Measurements from ENCODE around the gene DUSP1.
"Not testable (repeated sequence)": the region's sequence is repeated elsewhere in the genome, so short reads cannot be mapped to it uniquely, and the experiment has no call there.

DUSP1 gene, protein sequence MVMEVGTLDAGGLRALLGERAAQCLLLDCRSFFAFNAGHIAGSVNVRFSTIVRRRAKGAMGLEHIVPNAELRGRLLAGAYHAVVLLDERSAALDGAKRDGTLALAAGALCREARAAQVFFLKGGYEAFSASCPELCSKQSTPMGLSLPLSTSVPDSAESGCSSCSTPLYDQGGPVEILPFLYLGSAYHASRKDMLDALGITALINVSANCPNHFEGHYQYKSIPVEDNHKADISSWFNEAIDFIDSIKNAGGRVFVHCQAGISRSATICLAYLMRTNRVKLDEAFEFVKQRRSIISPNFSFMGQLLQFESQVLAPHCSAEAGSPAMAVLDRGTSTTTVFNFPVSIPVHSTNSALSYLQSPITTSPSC

DNA sequence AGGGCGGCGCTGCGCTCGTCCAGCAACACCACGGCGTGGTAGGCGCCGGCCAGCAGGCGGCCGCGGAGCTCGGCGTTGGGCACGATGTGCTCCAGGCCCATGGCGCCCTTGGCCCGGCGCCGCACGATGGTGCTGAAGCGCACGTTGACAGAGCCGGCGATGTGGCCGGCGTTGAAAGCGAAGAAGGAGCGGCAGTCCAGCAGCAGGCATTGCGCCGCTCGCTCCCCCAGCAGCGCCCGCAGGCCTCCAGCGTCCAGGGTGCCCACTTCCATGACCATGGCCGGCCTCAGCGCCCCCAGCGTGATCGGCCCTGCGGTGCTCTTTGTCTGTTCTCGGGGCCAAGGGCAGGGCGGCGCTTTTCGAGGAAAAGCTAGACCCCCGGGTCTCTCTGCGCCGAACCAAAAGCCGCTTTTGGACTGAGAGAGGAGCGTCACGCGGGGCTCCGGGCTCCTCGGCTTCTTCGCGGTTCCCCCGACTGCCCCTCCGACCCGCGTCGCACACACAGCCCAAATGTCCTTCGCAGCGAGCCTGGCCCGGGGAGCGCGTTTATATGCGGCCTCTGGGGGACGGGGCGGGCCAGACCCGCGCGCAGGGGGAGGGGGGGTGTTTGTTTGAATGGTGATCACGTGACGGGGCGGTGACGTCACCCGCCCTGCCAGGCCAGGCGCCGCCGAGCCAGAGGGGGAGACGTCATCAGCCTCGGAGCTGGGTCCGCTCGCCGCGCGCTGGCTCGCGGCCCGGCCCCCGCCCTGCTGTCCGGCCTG is at the start of gene DUSP1:
DUSP1 (minus strand) TSS at position 521 of the 764 bp plus-strand sequence; CDS start at position 278, 243 bp downstream.
- peak; percentile 99 for DNase-seq

DNA sequence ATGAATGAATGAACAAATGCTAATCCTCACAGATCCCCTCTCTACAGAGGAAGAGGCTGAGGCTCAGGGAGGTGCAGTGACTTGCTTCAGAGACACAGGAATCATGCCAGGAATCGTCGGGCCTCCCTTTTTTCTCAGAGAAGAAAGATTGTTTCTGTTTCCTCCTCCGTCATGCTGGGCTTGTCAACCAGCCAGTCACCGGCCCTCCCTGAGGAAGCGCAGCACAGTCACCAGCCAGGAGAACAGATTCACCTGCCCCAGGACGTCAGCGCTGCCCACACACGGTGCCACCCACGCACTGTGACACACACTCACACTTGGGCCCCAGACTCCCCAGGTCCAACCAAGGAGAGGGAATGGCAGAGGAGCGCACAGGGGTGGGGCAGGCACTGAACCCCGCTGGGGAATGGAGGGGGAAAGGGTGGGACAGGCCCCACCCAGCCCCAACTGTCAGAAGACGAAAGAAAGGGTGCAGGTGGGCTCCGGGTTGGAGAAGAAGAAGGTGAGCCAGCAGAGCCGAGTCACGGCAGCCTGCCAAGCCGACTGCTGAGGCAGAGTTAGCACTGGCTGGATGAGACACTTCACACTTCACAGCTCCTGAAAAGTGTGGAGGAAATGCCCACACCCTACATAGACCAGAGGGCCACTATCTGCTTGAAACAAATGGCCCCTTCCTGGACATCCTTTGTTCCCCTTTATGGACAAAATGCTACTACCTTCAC is 49.2 kb upstream of the DUSP1 start:
- no peak for DNase-seq

DNA sequence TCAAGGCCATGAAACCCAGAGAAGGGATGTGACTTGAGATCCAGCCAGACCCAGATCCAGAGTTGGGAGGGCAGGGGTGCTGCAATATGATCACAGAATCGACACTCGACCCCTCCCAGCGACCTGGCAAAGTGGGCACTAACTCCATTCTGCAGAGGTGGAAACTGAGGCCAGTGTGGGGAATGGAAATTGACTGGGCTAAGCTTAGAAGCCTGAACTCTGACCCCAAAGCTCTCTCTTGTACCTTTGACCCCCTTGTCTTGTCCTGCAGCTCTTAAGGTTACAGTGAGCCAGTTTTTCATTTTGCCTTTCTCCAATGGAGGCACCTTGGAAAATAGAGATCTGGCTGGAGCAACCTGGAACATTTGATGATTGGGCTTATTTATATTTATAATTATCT is 48.6 kb upstream of the DUSP1 start:
- no peak for DNase-seq

DNA sequence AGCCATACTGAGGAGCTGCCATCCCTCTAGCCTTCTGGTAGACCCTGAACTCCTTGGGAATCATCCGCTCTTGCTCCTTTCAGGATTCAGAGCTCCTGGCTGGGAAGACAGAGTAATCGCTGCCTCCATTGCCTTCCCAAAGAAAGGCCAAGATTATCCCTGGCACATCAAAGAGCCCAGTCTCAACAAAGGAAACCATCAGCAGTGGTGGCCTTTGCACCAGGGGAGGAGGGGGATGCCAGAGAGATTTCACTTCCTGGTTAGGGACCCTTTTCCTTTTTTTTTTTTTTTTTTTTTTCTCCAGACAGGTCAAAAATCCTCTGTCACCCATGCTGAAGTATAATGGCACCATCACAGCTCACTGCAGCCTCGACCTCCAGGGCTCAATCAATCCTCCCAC is 47.1 kb upstream of the DUSP1 start:
- no peak for DNase-seq

DNA sequence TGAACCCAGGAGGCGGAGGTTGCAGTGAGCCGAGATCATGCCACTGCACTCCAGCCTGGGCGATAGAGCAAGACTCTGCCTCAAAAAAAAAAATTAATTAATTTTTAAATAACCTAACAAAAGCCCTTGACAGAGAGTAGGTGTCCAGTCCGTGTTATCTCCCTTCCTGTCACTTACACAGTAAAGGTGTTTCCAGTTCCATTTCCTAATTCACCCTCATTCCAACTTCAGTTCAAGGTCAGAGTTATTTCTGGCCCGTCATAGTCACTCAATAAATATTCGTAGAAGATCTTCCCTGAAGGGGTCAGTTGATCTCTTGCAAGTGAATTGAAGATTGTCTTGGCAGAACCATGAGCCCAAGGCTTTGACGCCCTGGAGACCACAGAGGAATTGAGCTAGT is 46.7 kb upstream of the DUSP1 start:
- no peak for DNase-seq

DNA sequence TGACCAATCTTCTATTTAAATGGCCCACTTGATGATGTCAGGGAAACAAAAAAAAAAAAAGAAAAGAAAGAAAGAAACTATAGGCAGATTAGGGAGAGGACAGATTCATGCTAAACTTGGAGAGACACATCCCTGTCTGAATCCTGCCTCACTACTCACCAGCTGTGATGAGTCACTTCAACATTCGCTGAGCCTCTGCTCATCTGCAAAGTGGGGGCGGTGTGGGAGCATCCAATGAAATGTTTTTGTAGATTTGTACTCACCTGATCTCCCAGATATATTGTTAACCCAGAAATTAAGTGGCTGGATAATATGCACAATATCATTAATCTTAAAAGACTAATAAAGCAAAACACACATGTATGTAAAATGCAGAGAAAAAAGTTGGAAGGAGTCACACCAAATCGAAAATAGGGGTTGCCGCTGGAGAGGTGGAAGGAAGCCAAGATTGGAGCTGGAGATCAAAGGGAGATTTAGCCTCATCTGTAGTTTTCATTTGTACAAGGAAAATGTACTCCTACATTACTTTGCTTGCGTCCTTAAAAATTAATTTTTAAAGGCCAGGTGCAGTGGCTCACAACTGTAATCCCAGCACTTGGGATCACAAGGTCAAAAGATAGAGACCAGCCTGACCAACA is 46.0 kb upstream of the DUSP1 start:
- DNase-seq, result peak; percentile 34

DNA sequence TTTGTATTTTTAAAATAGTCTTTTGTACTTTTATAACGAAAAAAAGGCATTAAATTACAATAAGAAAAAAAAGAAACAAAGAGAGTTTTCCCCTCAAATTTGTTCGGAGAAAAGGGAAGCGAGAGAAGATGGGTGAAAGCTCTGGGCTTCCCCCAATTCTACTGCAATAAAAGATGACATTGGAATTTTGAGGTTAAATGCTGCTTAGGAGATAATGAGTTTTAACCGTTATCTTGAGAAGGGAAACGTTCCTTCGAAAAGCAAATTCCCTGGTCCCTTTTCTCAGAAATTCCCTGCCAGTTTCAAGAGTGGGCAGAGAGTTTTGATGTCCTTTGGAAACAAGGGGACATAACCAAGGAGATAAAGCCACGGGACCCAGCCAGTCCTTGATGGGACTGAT is 44.6 kb upstream of the DUSP1 start:
- DNase-seq, result no peak

DNA sequence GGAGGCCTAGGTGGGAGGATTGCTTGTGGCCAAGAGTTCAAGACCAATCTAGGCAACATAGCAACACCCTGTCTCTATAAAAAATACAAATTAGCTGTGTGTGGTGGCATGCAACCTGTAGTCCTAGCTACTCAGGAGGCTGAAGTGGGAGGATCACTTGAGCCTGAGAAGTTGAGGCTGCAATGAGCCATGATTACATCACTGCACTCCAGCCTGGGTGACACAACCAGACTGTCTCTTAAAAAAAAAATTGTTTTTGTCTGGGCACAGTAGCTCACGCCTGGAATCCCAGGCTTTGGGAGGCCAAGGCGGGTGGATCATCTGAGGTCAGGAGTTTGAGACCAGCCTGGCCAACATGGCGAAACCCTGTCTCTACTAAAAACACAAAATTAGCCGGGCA is 40.0 kb upstream of the DUSP1 start:
- DNase-seq, result not testable (repeated sequence)

DNA sequence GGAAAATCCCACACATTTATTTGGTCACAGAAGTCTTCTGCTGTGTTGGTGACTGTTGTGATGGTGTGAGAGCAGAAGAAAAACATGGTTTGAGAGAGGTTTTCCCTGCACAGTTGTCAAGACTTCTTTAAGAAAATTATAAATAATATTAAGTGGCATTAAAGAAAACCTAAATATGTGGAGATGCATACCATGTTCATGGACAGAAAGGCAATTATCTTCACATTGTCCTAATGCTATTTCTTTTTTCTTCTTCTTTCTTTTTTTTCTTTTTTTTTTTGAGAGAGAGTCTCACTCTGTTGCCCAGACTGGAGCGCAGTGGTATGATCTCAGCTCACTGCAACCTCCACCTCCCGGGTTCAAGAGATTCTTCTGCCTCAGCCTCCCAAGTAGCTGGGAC is 38.8 kb upstream of the DUSP1 start:
- no peak for DNase-seq

DNA sequence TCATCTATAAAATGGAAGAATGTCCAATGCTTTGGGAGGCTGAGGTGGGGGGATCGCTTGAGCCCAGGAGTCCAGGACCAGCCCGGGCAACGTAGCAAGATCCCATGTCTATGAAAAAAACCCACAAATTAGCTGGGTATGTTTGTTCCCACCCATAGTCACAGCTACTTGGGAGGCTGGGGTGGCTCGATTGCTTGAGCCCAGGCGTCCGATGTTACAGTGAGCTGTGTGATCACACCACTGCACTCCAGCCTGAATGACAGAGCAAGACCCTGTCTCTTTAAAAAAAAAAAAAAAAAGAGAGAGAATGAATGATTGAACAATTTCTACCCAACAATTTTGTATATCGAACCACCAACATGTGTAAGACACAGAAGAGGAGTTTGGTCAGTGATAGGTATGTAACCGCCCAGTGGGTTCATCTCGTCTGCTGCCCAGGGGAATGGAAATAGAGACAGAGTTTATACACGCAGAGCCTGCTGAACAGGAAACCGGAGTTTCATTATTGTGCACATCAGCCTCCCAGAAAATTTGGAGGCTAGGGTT is 36.8 kb upstream of the DUSP1 start:
- DNase-seq, result no peak

DNA sequence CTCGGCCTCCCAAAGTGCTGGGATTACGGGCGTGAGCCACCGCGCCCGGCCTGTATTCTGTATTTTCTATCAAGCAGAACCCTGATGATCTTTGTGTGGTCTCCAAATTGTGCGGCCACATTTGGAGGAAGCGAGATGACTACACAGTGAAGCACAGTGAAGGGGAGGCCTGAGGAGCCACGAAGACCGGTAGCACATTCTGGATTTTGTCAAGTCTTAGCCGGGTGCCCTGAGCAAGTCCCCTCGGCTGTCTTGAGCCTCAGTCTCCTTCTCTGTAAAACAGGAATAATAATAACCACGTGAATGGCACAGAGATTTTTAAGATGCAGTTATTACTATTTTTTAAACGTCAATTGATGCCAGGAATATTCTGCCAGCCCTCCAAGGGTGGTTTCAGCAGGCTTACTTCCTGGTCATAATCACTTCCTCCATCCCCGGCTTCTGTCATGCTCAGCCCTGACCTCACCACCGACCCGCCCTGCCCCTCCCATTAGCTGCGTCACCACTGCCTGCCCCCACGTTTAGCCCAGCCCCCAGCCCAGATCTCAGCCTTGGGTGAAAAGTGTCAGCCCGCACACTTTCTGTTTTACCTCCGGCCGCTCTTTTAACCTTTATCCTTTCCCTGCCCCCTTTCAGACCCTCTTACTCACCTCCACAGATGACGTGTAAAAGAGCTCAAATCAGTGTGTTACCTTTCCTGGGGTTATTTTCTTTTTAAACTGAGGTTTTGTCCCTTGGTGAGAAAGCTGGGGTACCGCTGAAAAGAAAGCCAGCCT is 36.1 kb upstream of the DUSP1 start:
- DNase-seq, result peak; percentile 93

DNA sequence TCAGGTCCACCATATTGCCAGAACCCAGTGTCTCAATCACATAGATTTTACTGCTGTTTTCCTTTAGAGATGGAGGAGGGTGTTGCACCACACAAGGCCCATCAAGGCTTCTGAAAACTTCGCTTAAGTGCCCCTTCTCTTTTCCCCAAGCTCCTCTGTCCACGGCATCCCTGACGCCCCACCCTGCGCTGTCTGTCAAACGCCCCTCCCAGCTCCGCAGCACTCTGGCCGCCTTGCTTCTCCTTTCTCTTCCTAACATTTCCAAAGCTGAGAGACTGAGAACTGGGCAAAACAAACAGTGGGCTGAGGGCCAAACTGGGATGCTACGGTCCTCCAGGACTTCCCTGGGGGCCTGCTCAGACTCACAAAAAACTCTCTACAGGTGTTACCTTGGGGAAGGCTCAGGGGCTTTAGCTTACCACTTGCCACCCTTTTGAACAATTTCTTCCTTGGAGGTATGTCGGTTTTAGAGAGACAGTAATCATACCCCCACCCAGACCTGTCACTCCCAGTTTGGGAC is 34.8 kb upstream of the DUSP1 start:
- no peak for DNase-seq

DNA sequence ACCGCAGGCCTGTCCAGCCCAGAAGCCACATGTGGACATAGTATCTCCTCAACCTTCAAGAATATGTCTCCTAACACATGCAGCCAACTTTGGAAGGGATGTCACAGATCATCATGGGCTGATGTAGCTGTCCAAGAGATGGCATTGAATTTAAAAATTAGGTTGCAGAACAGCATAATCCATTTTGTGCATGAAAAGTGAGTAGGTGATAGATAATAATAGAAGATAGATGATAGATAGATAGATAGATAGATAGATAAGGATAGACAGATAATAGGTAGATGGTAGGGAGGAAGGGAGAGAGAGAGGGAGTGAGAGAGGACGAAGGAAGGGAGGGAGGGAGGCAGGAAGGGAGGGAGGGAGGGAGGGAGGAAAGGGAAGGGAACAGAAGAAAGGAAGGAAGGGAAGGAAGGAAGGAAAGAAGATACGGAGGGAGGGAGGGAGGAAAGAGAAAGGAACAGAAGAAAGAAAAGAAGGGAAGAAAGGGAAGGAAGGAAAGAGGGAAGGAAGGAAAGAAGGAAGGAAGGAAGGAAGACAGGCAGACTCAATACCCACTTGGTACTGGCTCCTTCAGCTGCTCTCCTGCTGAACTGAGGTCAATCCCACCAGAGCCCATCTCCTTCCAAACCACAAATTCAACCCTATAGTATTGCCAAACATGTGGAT is 34.2 kb upstream of the DUSP1 start:
- DNase-seq, result no peak

DNA sequence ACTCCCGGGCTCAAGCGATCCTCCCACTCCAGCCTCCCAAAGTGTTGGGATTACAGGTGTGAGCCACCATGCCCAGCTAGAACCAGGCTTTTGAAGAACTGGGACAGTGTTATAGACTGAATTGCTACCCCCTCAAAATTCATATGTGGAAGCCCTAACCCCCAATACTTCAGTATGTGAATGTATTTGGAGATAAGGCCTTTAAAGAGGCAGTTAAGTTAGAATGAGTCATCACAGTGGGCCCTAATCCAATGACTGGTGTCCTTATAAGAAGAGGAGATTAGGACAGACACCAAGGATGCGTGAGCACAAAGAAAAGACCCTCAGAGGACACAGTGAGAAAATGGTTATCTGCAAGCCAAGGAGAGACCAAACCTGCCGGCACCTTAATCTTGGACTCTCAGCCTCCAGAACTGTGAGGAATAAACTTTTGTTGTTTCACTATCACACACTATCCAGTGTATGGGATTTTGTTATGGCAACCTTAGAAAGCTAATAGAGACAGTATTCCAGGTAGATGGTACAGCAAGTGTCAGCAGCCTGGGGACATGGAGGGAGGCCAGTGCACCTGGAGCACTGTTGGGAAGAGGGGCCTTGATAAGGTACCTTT is 31.7 kb upstream of the DUSP1 start:
- no peak for DNase-seq

DNA sequence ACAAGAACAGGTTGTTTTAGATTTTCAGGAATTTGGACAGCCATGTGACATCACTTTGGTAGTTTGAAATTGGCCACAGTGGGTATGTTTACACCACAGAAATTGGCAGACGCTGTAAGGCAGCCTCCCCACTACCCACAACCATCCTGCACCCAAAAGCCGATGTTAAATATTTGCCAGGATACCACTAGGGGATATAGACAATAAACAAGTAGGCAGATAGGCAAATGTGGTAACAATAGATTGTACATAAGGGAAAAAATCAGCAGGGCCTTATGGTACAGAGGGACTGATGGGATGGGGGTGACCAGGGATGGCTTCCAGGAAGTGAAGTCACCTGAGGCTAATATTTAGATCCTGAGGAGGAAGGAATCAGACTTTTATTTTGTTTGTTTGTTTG is 31.1 kb upstream of the DUSP1 start:
- no peak for DNase-seq

DNA sequence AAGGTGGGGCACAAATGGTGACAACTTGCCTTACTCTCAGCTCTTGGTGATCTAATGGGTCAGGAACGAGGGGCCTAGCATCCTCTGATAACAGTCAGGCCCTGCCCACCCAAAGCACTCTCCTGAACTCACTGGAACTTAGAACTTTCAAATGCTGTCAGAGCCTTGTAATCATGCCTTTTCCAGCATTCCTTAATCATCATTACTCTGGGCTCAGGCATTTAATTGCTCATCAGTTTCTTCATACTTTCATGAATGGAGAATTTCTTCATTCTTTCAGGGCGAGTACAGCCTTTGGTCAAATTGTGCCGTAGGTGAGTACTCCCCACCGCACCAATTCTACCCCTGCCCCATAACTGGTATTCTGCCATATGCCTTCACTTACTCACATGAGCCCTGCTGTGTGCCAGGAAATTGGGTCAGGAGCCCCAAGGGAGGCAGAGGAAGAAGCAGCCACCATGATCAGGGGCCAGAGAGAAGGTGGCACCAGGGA is 30.2 kb upstream of the DUSP1 start:
- no peak for DNase-seq

DNA sequence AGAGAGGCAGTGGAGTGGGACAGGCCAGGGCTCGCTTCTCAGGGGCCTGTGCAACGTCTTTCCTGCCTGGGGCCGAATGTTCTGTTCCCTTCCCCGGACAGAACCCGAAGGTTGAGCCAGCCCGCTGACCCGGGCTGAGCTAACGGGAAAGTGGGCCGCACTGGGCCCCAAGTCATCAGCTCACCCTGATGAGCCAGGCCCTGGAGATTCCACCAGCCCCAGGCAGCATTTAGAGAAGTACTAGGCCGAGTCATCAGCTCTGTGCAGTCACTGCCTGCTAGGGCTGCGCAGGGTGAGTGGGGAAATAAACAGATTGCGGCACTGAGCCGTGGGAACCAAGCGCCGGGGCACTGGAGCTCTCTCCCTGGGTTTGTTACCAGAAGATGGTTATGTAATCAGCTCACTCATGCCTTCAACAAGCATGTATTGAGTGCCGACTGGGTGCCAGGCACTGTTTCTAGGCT is 29.1 kb upstream of the DUSP1 start:
- no peak for DNase-seq

DNA sequence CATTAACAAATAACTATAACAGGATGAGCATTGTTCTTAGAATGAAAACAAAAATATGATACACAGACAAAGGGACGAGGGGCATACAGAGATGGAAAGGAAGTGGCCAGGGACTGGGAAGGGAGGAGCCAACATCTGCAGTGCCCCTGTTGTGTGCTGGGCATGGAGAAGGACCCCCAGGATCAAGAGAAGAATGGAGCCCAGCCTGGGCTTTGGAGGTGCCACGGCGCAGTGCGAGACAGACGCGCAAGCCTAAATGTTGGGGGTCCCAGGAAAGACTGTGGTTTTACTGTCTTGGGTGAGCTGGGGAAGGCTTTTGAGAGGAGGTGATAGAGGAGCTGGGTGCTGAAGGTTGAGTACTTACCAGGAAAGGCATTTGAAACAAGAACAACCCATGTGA is 28.4 kb upstream of the DUSP1 start:
- DNase-seq, result no peak

DNA sequence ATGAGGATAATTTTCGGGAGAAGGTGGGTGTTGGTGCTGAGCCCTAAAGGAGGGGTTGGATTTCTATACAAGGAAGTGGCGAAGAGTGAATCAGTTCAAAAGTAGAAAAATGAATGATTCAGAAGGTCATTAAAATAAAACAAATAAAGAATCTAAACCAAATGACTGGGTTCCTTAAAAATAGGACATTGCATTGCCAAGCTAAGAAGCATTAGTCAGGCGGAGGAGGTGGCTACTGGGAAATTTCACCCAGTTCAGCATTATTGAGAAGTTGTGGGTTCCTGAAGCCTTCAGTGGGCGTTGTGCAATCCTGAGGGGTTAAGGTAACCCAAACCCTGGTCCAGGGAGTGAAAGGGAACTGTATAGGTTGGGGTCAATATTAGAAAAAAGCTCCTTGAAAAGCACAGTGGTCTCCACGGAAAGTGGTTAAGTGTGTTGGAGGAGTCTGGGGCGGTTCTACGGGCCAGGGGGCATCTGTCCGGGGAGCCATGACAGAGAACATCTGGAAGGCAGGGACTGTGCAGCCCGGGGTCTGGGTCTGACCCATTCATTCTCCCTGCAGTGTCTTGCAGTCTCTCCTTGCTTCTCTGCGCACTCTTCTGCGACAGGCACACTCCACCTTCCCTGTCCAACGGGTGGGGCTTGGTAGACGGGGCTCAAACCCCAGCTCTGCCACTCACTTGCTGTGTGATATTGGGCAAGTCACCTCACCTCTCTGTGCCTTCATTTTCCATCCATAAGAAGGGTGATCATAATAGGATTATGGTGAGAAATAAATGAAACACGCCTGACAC is 27.6 kb upstream of the DUSP1 start:
- no peak for DNase-seq

DNA sequence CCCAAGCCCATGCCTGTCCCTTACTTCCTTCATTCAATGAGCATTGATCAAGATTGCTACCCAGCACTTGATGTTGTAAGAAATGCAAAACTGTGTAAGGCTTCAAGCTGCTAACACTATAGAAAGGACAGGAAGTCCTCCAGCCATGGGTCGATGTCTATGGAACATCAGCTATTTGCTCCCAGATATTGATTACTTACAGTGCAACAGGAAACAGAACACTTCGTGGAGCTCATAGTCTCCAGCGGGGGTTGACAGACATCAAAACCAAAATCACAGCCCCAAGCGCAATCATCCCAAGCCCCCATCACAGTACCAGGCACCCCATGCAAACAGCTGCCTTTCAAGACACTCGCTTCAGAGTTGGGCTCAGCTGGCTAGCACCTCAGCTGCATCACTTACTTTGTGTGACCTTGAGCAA is 26.8 kb upstream of the DUSP1 start:
- DNase-seq, result no peak
